HepG2 (cell line): ENCODE measurements around the gene TSPAN9. TPM values are rescaled to one million over a fixed set of nuclear protein-coding genes. Genes with fewer than 3 reads are reported as not detected.

Experiments used
- CHD4 ChIP-seq: fragments of 200-600 bp; sonication (generic); IDR thresholded peaks from 2 replicates; pipeline ENCODE4 v1.7.0; 2017; ENCODE audit warnings: mild to moderate bottlenecking, low read length, borderline replicate concordance
- DMAP1 ChIP-seq: IDR thresholded peaks from 2 replicates; pipeline ENCODE4 v1.6.1; 2016
- FIP1L1 ChIP-seq: fragments of 200-400 bp; formaldehyde crosslinking; IDR thresholded peaks from 2 replicates; pipeline ENCODE4 v1.6.1; 2018; ENCODE audit warnings: low read depth, mild to moderate bottlenecking, low read length, moderate library complexity, borderline replicate concordance; ENCODE audit not compliant: insufficient read depth
- KDM2A ChIP-seq: sonication (generic); formaldehyde crosslinking; IDR thresholded peaks from 2 replicates; pipeline ENCODE4 v1.4.0; 2020; ENCODE audit warnings: low read depth, missing genetic modification reagents, borderline replicate concordance
- RCOR2 ChIP-seq: IDR thresholded peaks from 2 replicates; pipeline ENCODE4 v1.6.1; 2016; ENCODE audit warnings: missing biosample characterization, missing genetic modification reagents
- SMC3 ChIP-seq: IDR thresholded peaks from 2 replicates; pipeline ENCODE4 v1.6.1; 2011; ENCODE audit warnings: low read length, improper control_type of control experiment
- ZFP90 ChIP-seq: sonication (generic); formaldehyde crosslinking; IDR thresholded peaks from 2 replicates; pipeline ENCODE4 v1.8.0; 2022; ENCODE audit warnings: missing genetic modification reagents, mild to moderate bottlenecking, inconsistent platforms, borderline replicate concordance
- ZMAT3 ChIP-seq: sonication (generic); formaldehyde crosslinking; conservative IDR thresholded peaks from 2 replicates; pipeline ENCODE4 v1.7.0; 2021; ENCODE audit warnings: missing genetic modification reagents
- polyA plus RNA-seq, 8 experiments: library from polyadenylated mRNA; depleted of rRNA in 3 of 8; stranded (reverse) in 7 of 8; unstranded in 1 of 8; fragments of >200 nt; fragmentation: Illumina TruSeq in 4 of 8; extraction: Trizol in 4 of 8; gene quantifications; 2 replicates each; pipeline versions ENCODE4 v1.2.1 to v1.2.3, GENCODE V29; 2011 to 2016; ENCODE audit warnings: low read depth in 4 of 8, missing spikeins in 1 of 8, mixed read lengths in 1 of 8; ENCODE audit not compliant: insufficient read depth in 1 of 8
- total RNA-seq, 5 experiments: library from RNA; depleted of rRNA; stranded (reverse); fragments of >200 nt; fragmentation: Illumina TruSeq; extraction: Trizol; gene quantifications; 2 replicates each; pipeline ENCODE4 v1.2.3, GENCODE V29; 2016; ENCODE audit warnings: low read depth in 1 of 5
- TF ChIP-seq, protein P1 (sequence below): sonication (generic); formaldehyde crosslinking; IDR thresholded peaks from 2 replicates; pipeline ENCODE4; 2020; ENCODE audit warnings: missing genetic modification reagents, mild to moderate bottlenecking, borderline replicate concordance
- TF ChIP-seq, protein P2 (sequence below): sonication (generic); formaldehyde crosslinking; conservative IDR thresholded peaks from 2 replicates; pipeline ENCODE4 v1.4.0; 2020; ENCODE audit warnings: mild to moderate bottlenecking, missing genetic modification reagents, moderate library complexity
- TF ChIP-seq, protein P3 (sequence below): sonication (generic); formaldehyde crosslinking; conservative IDR thresholded peaks from 2 replicates; pipeline ENCODE4 v1.4.0; 2020; ENCODE audit warnings: missing genetic modification reagents
- TF ChIP-seq, protein P4 (sequence below): sonication (generic); formaldehyde crosslinking; IDR thresholded peaks from 2 replicates; pipeline ENCODE4 v1.4.0; 2020; ENCODE audit warnings: missing genetic modification reagents
- TF ChIP-seq, protein P5 (sequence below): sonication (generic); formaldehyde crosslinking; IDR thresholded peaks from 2 replicates; pipeline ENCODE4 v1.8.1; 2023; ENCODE audit warnings: missing genetic modification reagents, mild to moderate bottlenecking, borderline replicate concordance
- TF ChIP-seq, protein P6 (sequence below): IDR thresholded peaks from 2 replicates; pipeline ENCODE4 v1.6.1; 2016; ENCODE audit warnings: control low read depth
- TF ChIP-seq, protein P7 (sequence below): sonication (generic); formaldehyde crosslinking; IDR thresholded peaks from 2 replicates; pipeline ENCODE4 v1.5.0; 2020; ENCODE audit warnings: missing genetic modification reagents
- TF ChIP-seq, protein P8 (sequence below): sonication (generic); formaldehyde crosslinking; IDR thresholded peaks from 2 replicates; pipeline ENCODE4 v1.4.0; 2020; ENCODE audit warnings: mild to moderate bottlenecking, low read depth, missing genetic modification reagents

Gene TSPAN9
- total and polyA plus RNA-seq, 2 of the 13 experiments (the other 11 are each of a cell fraction or from before 2014, with no cell fraction given) = 18.1 to 42.3 TPM

DNA sequence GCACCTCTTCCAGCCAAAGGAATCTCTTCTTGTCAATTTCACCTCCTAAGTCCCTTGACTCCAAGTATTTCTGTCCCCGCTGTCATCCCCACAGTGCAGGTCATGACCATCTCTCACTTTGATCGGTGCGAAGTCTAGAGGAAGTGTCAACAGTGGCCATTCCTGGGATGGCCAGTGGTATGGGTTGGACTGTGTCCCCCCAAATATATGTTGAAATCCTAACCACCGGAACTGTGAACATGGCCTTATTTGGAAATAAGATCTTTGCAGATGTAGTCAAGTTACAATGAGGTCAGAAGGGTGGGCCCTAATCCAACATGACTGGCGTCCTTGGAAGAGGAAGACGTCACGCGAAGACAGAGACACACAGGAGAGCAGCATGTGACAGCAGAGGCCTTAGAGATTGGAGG, 257.9 kb downstream of the TSPAN9 start (continued):
- TF ChIP-seq KDM2A (CRISPR knock-in tag) = no peak
- no peak for TF ChIP-seq ZFP90 (CRISPR knock-in tag)
- TF ChIP-seq, protein P1, sequence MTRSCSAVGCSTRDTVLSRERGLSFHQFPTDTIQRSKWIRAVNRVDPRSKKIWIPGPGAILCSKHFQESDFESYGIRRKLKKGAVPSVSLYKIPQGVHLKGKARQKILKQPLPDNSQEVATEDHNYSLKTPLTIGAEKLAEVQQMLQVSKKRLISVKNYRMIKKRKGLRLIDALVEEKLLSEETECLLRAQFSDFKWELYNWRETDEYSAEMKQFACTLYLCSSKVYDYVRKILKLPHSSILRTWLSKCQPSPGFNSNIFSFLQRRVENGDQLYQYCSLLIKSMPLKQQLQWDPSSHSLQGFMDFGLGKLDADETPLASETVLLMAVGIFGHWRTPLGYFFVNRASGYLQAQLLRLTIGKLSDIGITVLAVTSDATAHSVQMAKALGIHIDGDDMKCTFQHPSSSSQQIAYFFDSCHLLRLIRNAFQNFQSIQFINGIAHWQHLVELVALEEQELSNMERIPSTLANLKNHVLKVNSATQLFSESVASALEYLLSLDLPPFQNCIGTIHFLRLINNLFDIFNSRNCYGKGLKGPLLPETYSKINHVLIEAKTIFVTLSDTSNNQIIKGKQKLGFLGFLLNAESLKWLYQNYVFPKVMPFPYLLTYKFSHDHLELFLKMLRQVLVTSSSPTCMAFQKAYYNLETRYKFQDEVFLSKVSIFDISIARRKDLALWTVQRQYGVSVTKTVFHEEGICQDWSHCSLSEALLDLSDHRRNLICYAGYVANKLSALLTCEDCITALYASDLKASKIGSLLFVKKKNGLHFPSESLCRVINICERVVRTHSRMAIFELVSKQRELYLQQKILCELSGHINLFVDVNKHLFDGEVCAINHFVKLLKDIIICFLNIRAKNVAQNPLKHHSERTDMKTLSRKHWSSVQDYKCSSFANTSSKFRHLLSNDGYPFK (CRISPR knock-in tag) = peak; percentile 30; the same call in 1 of the 2 replicates
- TF ChIP-seq, protein P2, sequence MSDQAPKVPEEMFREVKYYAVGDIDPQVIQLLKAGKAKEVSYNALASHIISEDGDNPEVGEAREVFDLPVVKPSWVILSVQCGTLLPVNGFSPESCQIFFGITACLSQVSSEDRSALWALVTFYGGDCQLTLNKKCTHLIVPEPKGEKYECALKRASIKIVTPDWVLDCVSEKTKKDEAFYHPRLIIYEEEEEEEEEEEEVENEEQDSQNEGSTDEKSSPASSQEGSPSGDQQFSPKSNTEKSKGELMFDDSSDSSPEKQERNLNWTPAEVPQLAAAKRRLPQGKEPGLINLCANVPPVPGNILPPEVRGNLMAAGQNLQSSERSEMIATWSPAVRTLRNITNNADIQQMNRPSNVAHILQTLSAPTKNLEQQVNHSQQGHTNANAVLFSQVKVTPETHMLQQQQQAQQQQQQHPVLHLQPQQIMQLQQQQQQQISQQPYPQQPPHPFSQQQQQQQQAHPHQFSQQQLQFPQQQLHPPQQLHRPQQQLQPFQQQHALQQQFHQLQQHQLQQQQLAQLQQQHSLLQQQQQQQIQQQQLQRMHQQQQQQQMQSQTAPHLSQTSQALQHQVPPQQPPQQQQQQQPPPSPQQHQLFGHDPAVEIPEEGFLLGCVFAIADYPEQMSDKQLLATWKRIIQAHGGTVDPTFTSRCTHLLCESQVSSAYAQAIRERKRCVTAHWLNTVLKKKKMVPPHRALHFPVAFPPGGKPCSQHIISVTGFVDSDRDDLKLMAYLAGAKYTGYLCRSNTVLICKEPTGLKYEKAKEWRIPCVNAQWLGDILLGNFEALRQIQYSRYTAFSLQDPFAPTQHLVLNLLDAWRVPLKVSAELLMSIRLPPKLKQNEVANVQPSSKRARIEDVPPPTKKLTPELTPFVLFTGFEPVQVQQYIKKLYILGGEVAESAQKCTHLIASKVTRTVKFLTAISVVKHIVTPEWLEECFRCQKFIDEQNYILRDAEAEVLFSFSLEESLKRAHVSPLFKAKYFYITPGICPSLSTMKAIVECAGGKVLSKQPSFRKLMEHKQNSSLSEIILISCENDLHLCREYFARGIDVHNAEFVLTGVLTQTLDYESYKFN (CRISPR knock-in tag) = peak; percentile 90
- TF ChIP-seq FIP1L1 = no peak
- TF ChIP-seq, protein P3, sequence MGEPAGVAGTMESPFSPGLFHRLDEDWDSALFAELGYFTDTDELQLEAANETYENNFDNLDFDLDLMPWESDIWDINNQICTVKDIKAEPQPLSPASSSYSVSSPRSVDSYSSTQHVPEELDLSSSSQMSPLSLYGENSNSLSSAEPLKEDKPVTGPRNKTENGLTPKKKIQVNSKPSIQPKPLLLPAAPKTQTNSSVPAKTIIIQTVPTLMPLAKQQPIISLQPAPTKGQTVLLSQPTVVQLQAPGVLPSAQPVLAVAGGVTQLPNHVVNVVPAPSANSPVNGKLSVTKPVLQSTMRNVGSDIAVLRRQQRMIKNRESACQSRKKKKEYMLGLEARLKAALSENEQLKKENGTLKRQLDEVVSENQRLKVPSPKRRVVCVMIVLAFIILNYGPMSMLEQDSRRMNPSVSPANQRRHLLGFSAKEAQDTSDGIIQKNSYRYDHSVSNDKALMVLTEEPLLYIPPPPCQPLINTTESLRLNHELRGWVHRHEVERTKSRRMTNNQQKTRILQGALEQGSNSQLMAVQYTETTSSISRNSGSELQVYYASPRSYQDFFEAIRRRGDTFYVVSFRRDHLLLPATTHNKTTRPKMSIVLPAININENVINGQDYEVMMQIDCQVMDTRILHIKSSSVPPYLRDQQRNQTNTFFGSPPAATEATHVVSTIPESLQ (CRISPR knock-in tag) = no peak
- no peak for TF ChIP-seq DMAP1
- TF ChIP-seq, protein P4, sequence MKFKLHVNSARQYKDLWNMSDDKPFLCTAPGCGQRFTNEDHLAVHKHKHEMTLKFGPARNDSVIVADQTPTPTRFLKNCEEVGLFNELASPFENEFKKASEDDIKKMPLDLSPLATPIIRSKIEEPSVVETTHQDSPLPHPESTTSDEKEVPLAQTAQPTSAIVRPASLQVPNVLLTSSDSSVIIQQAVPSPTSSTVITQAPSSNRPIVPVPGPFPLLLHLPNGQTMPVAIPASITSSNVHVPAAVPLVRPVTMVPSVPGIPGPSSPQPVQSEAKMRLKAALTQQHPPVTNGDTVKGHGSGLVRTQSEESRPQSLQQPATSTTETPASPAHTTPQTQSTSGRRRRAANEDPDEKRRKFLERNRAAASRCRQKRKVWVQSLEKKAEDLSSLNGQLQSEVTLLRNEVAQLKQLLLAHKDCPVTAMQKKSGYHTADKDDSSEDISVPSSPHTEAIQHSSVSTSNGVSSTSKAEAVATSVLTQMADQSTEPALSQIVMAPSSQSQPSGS = peak; percentile 83
- TF ChIP-seq, protein P5, sequence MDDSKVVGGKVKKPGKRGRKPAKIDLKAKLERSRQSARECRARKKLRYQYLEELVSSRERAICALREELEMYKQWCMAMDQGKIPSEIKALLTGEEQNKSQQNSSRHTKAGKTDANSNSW (CRISPR knock-in tag) = no peak
- TF ChIP-seq, protein P6, sequence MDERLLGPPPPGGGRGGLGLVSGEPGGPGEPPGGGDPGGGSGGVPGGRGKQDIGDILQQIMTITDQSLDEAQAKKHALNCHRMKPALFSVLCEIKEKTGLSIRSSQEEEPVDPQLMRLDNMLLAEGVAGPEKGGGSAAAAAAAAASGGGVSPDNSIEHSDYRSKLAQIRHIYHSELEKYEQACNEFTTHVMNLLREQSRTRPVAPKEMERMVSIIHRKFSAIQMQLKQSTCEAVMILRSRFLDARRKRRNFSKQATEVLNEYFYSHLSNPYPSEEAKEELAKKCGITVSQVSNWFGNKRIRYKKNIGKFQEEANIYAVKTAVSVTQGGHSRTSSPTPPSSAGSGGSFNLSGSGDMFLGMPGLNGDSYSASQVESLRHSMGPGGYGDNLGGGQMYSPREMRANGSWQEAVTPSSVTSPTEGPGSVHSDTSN (CRISPR knock-in tag) = no peak
- TF ChIP-seq ZMAT3 (CRISPR knock-in tag) = no peak
- TF ChIP-seq, protein P7, sequence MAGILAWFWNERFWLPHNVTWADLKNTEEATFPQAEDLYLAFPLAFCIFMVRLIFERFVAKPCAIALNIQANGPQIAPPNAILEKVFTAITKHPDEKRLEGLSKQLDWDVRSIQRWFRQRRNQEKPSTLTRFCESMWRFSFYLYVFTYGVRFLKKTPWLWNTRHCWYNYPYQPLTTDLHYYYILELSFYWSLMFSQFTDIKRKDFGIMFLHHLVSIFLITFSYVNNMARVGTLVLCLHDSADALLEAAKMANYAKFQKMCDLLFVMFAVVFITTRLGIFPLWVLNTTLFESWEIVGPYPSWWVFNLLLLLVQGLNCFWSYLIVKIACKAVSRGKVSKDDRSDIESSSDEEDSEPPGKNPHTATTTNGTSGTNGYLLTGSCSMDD = no peak
- TF ChIP-seq RCOR2 (CRISPR knock-in tag) = 0 out of 2 replicates have a peak, but pooled peaks have one; percentile 37
- TF ChIP-seq CHD4 = no peak
- TF ChIP-seq, protein P8, sequence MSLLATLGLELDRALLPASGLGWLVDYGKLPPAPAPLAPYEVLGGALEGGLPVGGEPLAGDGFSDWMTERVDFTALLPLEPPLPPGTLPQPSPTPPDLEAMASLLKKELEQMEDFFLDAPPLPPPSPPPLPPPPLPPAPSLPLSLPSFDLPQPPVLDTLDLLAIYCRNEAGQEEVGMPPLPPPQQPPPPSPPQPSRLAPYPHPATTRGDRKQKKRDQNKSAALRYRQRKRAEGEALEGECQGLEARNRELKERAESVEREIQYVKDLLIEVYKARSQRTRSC = no peak
- TF ChIP-seq SMC3 = no peak
